SK-N-SH treated with all-trans-retinoic acid at 6 μM for 48 hours (cell line): ENCODE results near the gene PRRC2A.

ENCODE experiments used
- ATAC-seq: fragments of 200-7000 bp; cut with Tn5 transposase; 3 replicates; pipeline ENCODE4 v1.9.1; 2020; ENCODE audit warnings: mild to moderate bottlenecking, moderate library complexity
- ARNTL ChIP-seq: fragments of 450-650 bp; formaldehyde crosslinking; IDR thresholded peaks from 2 replicates; pipeline ENCODE4 v1.5.0; 2020; ENCODE audit warnings: low read depth, mild to moderate bottlenecking, moderate library complexity, borderline replicate concordance
- BACH2 ChIP-seq: fragments of 250-450 bp; sonication (Bioruptor Pico); IDR thresholded peaks from 2 replicates; pipeline ENCODE4 v1.9.0; 2021; ENCODE audit warnings: mild to moderate bottlenecking, borderline replicate concordance
- ESRRG ChIP-seq: fragments of 250-450 bp; sonication (Bioruptor Pico); IDR thresholded peaks from 2 replicates; pipeline ENCODE4 v1.6.1; 2021; ENCODE audit warnings: mild to moderate bottlenecking
- GLIS3 ChIP-seq: fragments of 250-450 bp; sonication (Bioruptor Pico); IDR thresholded peaks from 2 replicates; pipeline ENCODE4 v1.5.0; 2020; ENCODE audit warnings: mild to moderate bottlenecking, moderate library complexity
- ISL1 ChIP-seq: fragments of 250-450 bp; sonication (Bioruptor Pico); IDR thresholded peaks from 2 replicates; pipeline ENCODE4 v2.1.2; 2022; ENCODE audit warnings: mild to moderate bottlenecking, moderate library complexity
- OSR1 ChIP-seq: fragments of 250-450 bp; sonication (Bioruptor Pico); IDR thresholded peaks from 2 replicates; pipeline ENCODE4 v1.8.0; 2022; ENCODE audit warnings: moderate library complexity, mild to moderate bottlenecking, inconsistent platforms
- PATZ1 ChIP-seq: fragments of 250-450 bp; sonication (Bioruptor Pico); IDR thresholded peaks from 2 replicates; pipeline ENCODE4 v1.8.0; 2020; ENCODE audit warnings: mild to moderate bottlenecking, moderate library complexity, borderline replicate concordance
- POU6F1 ChIP-seq: fragments of 250-450 bp; sonication (Bioruptor Pico); IDR thresholded peaks from 2 replicates; pipeline ENCODE4 v1.8.0; 2021; ENCODE audit warnings: low read depth, mild to moderate bottlenecking, moderate library complexity, borderline replicate concordance
- PPARA ChIP-seq: fragments of 250-450 bp; sonication (Bioruptor Pico); IDR thresholded peaks from 2 replicates; pipeline ENCODE4 v1.5.0; 2020; ENCODE audit warnings: mild to moderate bottlenecking, borderline replicate concordance
- RARB ChIP-seq: fragments of 250-450 bp; sonication (Bioruptor Pico); IDR thresholded peaks from 2 replicates; pipeline ENCODE4 v1.8.0; 2021; ENCODE audit warnings: mild to moderate bottlenecking, moderate library complexity
- SNAI2 ChIP-seq: fragments of 250-450 bp; sonication (Bioruptor Pico); IDR thresholded peaks from 2 replicates; pipeline ENCODE4 v1.5.0; 2020; ENCODE audit warnings: mild to moderate bottlenecking, moderate library complexity
- TCF4 ChIP-seq: fragments of 250-450 bp; sonication (Bioruptor Pico); IDR thresholded peaks from 2 replicates; pipeline ENCODE4 v1.8.0; 2021; ENCODE audit warnings: mild to moderate bottlenecking, moderate library complexity, borderline replicate concordance
- TOX ChIP-seq: fragments of 250-450 bp; sonication (Bioruptor Pico); IDR thresholded peaks from 2 replicates; pipeline ENCODE4 v1.8.0; 2021; ENCODE audit warnings: mild to moderate bottlenecking, moderate library complexity, borderline replicate concordance
- ZC3H10 ChIP-seq: fragments of 250-450 bp; sonication (Bioruptor Pico); IDR thresholded peaks from 2 replicates; pipeline ENCODE4 v1.5.1; 2021; ENCODE audit warnings: mild to moderate bottlenecking, moderate library complexity
- ZFP30 ChIP-seq: fragments of 450-650 bp; formaldehyde crosslinking; IDR thresholded peaks from 2 replicates; pipeline ENCODE4 v1.5.0; 2022; ENCODE audit warnings: mild to moderate bottlenecking, moderate library complexity
- ZNF565 ChIP-seq: fragments of 450-650 bp; formaldehyde crosslinking; conservative IDR thresholded peaks from 2 replicates; pipeline ENCODE4 v1.5.0; 2020; ENCODE audit warnings: low read depth, mild to moderate bottlenecking, moderate library complexity
- ZNF70 ChIP-seq: fragments of 450-650 bp; formaldehyde crosslinking; IDR thresholded peaks from 2 replicates; pipeline ENCODE4 v1.5.0; 2020; ENCODE audit warnings: mild to moderate bottlenecking, moderate library complexity
- ZNF8 ChIP-seq: fragments of 450-650 bp; formaldehyde crosslinking; IDR thresholded peaks from 2 replicates; pipeline ENCODE4 v1.5.0; 2020; ENCODE audit warnings: mild to moderate bottlenecking, moderate library complexity
- TF ChIP-seq, protein P1 (sequence below): fragments of 250-450 bp; sonication (Bioruptor Pico); IDR thresholded peaks from 2 replicates; pipeline ENCODE4 v1.5.1; 2020; ENCODE audit warnings: low read depth, mild to moderate bottlenecking, moderate library complexity
- TF ChIP-seq, protein P2 (sequence below): fragments of 250-450 bp; sonication (Bioruptor Pico); IDR thresholded peaks from 2 replicates; pipeline ENCODE4 v1.5.1; 2021; ENCODE audit warnings: mild to moderate bottlenecking, moderate library complexity
- TF ChIP-seq, protein P3 (sequence below): fragments of 250-450 bp; sonication (Bioruptor Pico); IDR thresholded peaks from 2 replicates; pipeline ENCODE4 v1.5.0; 2020; ENCODE audit warnings: mild to moderate bottlenecking, moderate library complexity

The PRRC2A gene

GRCh38 chr6:31579546-31580437 is 40.7 kb upstream of the PRRC2A start:
- ATAC-seq, result no peak
- no peak for TF ChIP-seq GLIS3
- no peak for TF ChIP-seq OSR1 (CRISPR knock-in tag)
- no peak for TF ChIP-seq ISL1
- TF ChIP-seq ESRRG (CRISPR knock-in tag), result no peak
- TF ChIP-seq, protein P1, sequence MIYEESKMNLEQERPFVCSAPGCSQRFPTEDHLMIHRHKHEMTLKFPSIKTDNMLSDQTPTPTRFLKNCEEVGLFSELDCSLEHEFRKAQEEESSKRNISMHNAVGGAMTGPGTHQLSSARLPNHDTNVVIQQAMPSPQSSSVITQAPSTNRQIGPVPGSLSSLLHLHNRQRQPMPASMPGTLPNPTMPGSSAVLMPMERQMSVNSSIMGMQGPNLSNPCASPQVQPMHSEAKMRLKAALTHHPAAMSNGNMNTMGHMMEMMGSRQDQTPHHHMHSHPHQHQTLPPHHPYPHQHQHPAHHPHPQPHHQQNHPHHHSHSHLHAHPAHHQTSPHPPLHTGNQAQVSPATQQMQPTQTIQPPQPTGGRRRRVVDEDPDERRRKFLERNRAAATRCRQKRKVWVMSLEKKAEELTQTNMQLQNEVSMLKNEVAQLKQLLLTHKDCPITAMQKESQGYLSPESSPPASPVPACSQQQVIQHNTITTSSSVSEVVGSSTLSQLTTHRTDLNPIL (CRISPR knock-in tag), result no peak
- TF ChIP-seq ZNF565, result no peak
- TF ChIP-seq PPARA (CRISPR knock-in tag), result no peak
- TF ChIP-seq, protein P2, sequence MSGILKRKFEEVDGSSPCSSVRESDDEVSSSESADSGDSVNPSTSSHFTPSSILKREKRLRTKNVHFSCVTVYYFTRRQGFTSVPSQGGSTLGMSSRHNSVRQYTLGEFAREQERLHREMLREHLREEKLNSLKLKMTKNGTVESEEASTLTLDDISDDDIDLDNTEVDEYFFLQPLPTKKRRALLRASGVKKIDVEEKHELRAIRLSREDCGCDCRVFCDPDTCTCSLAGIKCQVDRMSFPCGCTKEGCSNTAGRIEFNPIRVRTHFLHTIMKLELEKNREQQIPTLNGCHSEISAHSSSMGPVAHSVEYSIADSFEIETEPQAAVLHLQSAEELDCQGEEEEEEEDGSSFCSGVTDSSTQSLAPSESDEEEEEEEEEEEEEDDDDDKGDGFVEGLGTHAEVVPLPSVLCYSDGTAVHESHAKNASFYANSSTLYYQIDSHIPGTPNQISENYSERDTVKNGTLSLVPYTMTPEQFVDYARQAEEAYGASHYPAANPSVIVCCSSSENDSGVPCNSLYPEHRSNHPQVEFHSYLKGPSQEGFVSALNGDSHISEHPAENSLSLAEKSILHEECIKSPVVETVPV (CRISPR knock-in tag), result no peak
- TF ChIP-seq, protein P3, sequence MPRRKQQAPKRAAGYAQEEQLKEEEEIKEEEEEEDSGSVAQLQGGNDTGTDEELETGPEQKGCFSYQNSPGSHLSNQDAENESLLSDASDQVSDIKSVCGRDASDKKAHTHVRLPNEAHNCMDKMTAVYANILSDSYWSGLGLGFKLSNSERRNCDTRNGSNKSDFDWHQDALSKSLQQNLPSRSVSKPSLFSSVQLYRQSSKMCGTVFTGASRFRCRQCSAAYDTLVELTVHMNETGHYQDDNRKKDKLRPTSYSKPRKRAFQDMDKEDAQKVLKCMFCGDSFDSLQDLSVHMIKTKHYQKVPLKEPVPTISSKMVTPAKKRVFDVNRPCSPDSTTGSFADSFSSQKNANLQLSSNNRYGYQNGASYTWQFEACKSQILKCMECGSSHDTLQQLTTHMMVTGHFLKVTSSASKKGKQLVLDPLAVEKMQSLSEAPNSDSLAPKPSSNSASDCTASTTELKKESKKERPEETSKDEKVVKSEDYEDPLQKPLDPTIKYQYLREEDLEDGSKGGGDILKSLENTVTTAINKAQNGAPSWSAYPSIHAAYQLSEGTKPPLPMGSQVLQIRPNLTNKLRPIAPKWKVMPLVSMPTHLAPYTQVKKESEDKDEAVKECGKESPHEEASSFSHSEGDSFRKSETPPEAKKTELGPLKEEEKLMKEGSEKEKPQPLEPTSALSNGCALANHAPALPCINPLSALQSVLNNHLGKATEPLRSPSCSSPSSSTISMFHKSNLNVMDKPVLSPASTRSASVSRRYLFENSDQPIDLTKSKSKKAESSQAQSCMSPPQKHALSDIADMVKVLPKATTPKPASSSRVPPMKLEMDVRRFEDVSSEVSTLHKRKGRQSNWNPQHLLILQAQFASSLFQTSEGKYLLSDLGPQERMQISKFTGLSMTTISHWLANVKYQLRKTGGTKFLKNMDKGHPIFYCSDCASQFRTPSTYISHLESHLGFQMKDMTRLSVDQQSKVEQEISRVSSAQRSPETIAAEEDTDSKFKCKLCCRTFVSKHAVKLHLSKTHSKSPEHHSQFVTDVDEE, result no peak
- TF ChIP-seq RARB, result no peak
- no peak for TF ChIP-seq ARNTL (CRISPR knock-in tag)
- no peak for TF ChIP-seq SNAI2
- TF ChIP-seq TOX (CRISPR knock-in tag), result no peak
- TF ChIP-seq ZNF8, result no peak
- no peak for TF ChIP-seq ZFP30 (CRISPR knock-in tag)
- TF ChIP-seq TCF4 (CRISPR knock-in tag), result no peak
- TF ChIP-seq POU6F1 (CRISPR knock-in tag), result no peak
- no peak for TF ChIP-seq ZNF70 (CRISPR knock-in tag)
- TF ChIP-seq ZC3H10 (CRISPR knock-in tag), result no peak
- no peak for TF ChIP-seq PATZ1

DNA sequence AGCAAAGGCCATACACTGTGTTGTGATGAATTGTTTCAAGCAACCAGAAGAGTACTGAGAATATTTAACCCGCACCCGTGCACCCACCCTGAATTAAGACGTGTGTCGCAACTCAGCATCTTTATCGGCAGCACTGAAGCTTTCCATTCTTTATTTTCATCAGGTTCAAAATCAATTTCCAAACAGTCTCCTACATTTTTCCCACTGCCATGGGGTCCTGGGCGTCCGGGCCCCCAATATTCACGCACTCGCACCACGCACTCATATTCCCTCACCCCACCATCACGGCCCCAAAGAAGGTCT is 40.1 kb upstream of the PRRC2A start:
- ATAC-seq, result no peak
- TF ChIP-seq PPARA (CRISPR knock-in tag) (no peak), ISL1 (no peak), TOX (CRISPR knock-in tag) (no peak), ZNF8 (no peak), SNAI2 (no peak), ESRRG (CRISPR knock-in tag) (no peak), ZC3H10 (CRISPR knock-in tag) (no peak), RARB (no peak), POU6F1 (CRISPR knock-in tag) (no peak), BACH2 (no peak)
- TF ChIP-seq, protein P1 (CRISPR knock-in tag), result no peak
- TF ChIP-seq, protein P3, result no peak
